MM.1S (cell line): ENCODE measurements around the gene TJP2.

Experiments
- DNase-seq: peaks from one replicate; pipeline ENCODE4 v3.0.0-alpha.2; 2015
- H2AFZ ChIP-seq: fragments of 300-600 bp; sonication (generic); 2 replicates; pipeline ENCODE4 v1.6.0; 2016; ENCODE audit warnings: antibody characterized with exemption, low read length
- H3F3A ChIP-seq: fragments of 300-600 bp; sonication (generic); 2 replicates; pipeline ENCODE4 v1.6.1; 2016; ENCODE audit warnings: mild to moderate bottlenecking, antibody characterized with exemption, low read length, moderate library complexity, mixed read lengths; ENCODE audit not compliant: insufficient read depth
- H3K27ac ChIP-seq: fragments of 300-600 bp; sonication (generic); 2 replicates; pipeline ENCODE4 v1.5.1; 2016; ENCODE audit warnings: mild to moderate bottlenecking, low read length
- H3K27me3 ChIP-seq: fragments of 300-600 bp; sonication (generic); replicated peaks from 2 replicates; pipeline ENCODE4 v1.6.0; 2016; ENCODE audit warnings: low read length; ENCODE audit not compliant: insufficient read depth
- H3K36me3 ChIP-seq: fragments of 300-600 bp; sonication (generic); replicated peaks from 2 replicates; pipeline ENCODE4 v1.6.1; 2016; ENCODE audit warnings: mild to moderate bottlenecking, low read length, mixed read lengths; ENCODE audit not compliant: insufficient read depth
- H3K4me1 ChIP-seq: fragments of 300-600 bp; sonication (generic); 2 replicates; pipeline ENCODE4 v1.6.1; 2016; ENCODE audit warnings: low read length, mixed read lengths
- H3K4me2 ChIP-seq: fragments of 300-600 bp; sonication (generic); 2 replicates; pipeline ENCODE4 v1.6.0; 2016; ENCODE audit warnings: low read depth, low read length
- H3K4me3 ChIP-seq: fragments of 300-600 bp; sonication (generic); 2 replicates; pipeline ENCODE4 v1.5.1; 2016; ENCODE audit warnings: low read length, mixed read lengths
- H3K79me2 ChIP-seq: fragments of 300-600 bp; sonication (generic); 2 replicates; pipeline ENCODE4 v1.6.1; 2016; ENCODE audit warnings: mixed run types, low read length, mixed read lengths
- H3K9ac ChIP-seq: fragments of 300-600 bp; sonication (generic); 2 replicates; pipeline ENCODE4 v1.6.1; 2016; ENCODE audit warnings: low read length, mixed read lengths
- H3K9me2 ChIP-seq: fragments of 300-600 bp; sonication (generic); replicated peaks from 2 replicates; pipeline ENCODE4 v1.6.1; 2016; ENCODE audit warnings: mild to moderate bottlenecking, low read length, mixed read lengths; ENCODE audit not compliant: insufficient read depth
- H3K9me3 ChIP-seq: fragments of 300-600 bp; sonication (generic); replicated peaks from 2 replicates; pipeline ENCODE4 v1.6.1; 2016; ENCODE audit warnings: mild to moderate bottlenecking, low read length, mixed read lengths; ENCODE audit not compliant: insufficient read depth
- H4K20me1 ChIP-seq: fragments of 300-600 bp; sonication (generic); 2 replicates; pipeline ENCODE4 v1.6.1; 2016; ENCODE audit warnings: mild to moderate bottlenecking, low read length, moderate library complexity, mixed read lengths; ENCODE audit not compliant: insufficient read depth
- EZH2 ChIP-seq: fragments of 300-600 bp; sonication (generic); optimal IDR thresholded peaks from 2 replicates; pipeline ENCODE3; 2017; ENCODE audit warnings: low read depth, mild to moderate bottlenecking, antibody characterized with exemption, low read length, mixed read lengths
- EZH2phosphoT487 ChIP-seq: fragments of 300-600 bp; sonication (generic); IDR thresholded peaks from 2 replicates; pipeline ENCODE4 v1.6.1; 2018; ENCODE audit warnings: antibody characterized with exemption, low read length
- TF ChIP-seq, protein P1 (sequence below): fragments of 300-600 bp; sonication (generic); IDR thresholded peaks from 2 replicates; pipeline ENCODE4 v1.5.1; 2016; ENCODE audit warnings: antibody characterized with exemption, low read length, mixed read lengths

Gene TJP2

DNA sequence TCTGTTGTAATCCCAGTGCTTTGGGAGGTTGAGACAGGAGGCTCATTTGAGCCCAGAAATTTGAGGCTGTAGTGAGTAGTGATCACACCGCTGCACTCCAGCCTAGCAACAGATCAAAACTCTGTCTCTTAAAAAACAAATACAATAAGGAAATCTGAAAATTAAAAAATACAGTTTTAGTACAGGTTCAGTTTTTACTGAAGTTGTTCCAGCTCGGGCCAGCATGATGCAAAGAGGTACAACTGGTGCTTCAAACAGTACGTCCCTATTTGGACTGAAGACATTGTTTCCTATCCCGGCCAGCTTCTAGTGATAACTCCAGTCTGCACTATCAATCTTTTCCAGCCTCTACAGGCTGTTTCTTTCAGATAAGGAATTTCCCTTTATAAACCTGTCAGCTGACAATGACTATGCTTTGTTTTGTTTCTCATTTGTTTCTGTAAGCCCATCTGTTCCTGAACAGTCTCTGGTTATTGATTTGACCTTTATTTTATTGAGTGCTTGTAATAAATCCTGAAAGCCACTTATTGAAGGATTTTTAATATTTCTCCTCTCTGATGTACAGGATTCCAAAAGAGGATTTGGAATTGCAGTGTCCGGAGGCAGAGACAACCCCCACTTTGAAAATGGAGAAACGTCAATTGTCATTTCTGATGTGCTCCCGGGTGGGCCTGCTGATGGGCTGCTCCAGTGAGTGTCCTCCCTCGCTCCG is 41.9 kb downstream of the TJP2 start:
- no peaks in the 10 kb centered on the region for H3K9me2 ChIP-seq
- DNase-seq: no peak
- H3F3A ChIP-seq: no peaks in the 10 kb centered on the region
- H3K4me2 ChIP-seq: no peak overlapping the region
- TF ChIP-seq EZH2: no peak
- TF ChIP-seq, protein P1, sequence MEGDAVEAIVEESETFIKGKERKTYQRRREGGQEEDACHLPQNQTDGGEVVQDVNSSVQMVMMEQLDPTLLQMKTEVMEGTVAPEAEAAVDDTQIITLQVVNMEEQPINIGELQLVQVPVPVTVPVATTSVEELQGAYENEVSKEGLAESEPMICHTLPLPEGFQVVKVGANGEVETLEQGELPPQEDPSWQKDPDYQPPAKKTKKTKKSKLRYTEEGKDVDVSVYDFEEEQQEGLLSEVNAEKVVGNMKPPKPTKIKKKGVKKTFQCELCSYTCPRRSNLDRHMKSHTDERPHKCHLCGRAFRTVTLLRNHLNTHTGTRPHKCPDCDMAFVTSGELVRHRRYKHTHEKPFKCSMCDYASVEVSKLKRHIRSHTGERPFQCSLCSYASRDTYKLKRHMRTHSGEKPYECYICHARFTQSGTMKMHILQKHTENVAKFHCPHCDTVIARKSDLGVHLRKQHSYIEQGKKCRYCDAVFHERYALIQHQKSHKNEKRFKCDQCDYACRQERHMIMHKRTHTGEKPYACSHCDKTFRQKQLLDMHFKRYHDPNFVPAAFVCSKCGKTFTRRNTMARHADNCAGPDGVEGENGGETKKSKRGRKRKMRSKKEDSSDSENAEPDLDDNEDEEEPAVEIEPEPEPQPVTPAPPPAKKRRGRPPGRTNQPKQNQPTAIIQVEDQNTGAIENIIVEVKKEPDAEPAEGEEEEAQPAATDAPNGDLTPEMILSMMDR: no peak
- no peak for TF ChIP-seq EZH2phosphoT487
- H3K27me3 ChIP-seq: no peaks in the 10 kb centered on the region
- H3K4me3 ChIP-seq: no peak overlapping the region
- H3K4me1 ChIP-seq: peaks cover 11% of the 10 kb centered on the region; the same call in 1 of the 2 replicates
- peaks cover 3% of the 10 kb centered on the region; the same call in 1 of the 2 replicates for H3K36me3 ChIP-seq
- peaks cover 7% of the 10 kb centered on the region; the same call in 1 of the 2 replicates for H3K79me2 ChIP-seq
- no peak overlapping the region for H2AFZ ChIP-seq
- no peaks in the 10 kb centered on the region for H4K20me1 ChIP-seq
- H3K9ac ChIP-seq: no peak overlapping the region
- H3K27ac ChIP-seq: no peak overlapping the region
- H3K9me3 ChIP-seq: no peaks in the 10 kb centered on the region

DNA sequence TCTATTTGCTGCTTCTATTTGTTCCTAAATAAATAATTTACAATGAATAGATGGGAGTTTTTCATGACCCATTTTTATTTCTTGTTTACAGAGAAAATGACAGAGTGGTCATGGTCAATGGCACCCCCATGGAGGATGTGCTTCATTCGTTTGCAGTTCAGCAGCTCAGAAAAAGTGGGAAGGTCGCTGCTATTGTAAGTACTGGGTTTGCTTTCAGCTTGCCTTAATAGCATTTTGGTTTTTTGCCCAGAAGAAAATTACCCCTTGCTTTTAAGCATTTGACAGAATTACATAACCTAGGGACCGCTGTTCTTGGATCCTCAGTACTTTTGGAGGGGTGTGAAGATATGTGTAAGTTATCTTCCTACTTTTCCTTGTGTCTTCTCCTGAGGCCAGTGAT is 44.1 kb downstream of the TJP2 start:
- no peaks in the 10 kb centered on the region for H4K20me1 ChIP-seq
- H3K27me3 ChIP-seq: no peaks in the 10 kb centered on the region
- TF ChIP-seq EZH2phosphoT487 (no peak), EZH2 (no peak)
- TF ChIP-seq, protein P1: no peak
- H3K36me3 ChIP-seq: peaks cover 3% of the 10 kb centered on the region; the same call in 1 of the 2 replicates
- no peak overlapping the region for H3K9ac ChIP-seq
- H3K27ac ChIP-seq: no peak overlapping the region
- DNase-seq: no peak
- H3K9me2 ChIP-seq: no peaks in the 10 kb centered on the region
- no peaks in the 10 kb centered on the region for H3K9me3 ChIP-seq
- H3K79me2 ChIP-seq: no peaks in the 10 kb centered on the region
- no peaks in the 10 kb centered on the region for H3F3A ChIP-seq
- no peak overlapping the region for H2AFZ ChIP-seq
- no peak overlapping the region for H3K4me3 ChIP-seq
- no peak overlapping the region for H3K4me2 ChIP-seq
- no peaks in the 10 kb centered on the region for H3K4me1 ChIP-seq

DNA sequence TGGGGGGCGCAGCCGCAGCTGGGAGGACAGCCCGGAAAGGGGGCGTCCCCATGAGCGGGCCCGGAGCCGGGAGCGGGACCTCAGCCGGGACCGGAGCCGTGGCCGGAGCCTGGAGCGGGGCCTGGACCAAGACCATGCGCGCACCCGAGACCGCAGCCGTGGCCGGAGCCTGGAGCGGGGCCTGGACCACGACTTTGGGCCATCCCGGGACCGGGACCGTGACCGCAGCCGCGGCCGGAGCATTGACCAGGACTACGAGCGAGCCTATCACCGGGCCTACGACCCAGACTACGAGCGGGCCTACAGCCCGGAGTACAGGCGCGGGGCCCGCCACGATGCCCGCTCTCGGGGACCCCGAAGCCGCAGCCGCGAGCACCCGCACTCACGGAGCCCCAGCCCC is 47.0 kb downstream of the TJP2 start:
- Histone ChIP-seq H3K4me2 (no peak overlapping the region), H3K9me3 (no peaks in the 10 kb centered on the region), H3F3A (no peaks in the 10 kb centered on the region), H3K9ac (no peak overlapping the region), H3K27ac (no peak overlapping the region), H3K9me2 (no peaks in the 10 kb centered on the region), H3K27me3 (no peaks in the 10 kb centered on the region), H3K36me3 (peaks cover 3% of the 10 kb centered on the region; the same call in 1 of the 2 replicates), H3K79me2 (no peaks in the 10 kb centered on the region), H3K4me1 (no peaks in the 10 kb centered on the region), H4K20me1 (no peaks in the 10 kb centered on the region), H2AFZ (no peak overlapping the region), H3K4me3 (no peak overlapping the region)
- TF ChIP-seq, protein P1: no peak
- no peak for TF ChIP-seq EZH2
- TF ChIP-seq EZH2phosphoT487: no peak
- no peak for DNase-seq
